Activated CD4-positive, alpha-beta memory T cell treated with anti-CD3 and anti-CD28 coated beads, Interleukin-2, amount 10 ng/mL, durations not matched to agents 7 days and 5 days (primary cell): ENCODE measurements around the gene AP4B1. TPM values are rescaled to one million over a fixed set of nuclear protein-coding genes. Genes with fewer than 3 reads are reported as not detected.
"Not testable (repeated sequence)": the region's sequence is repeated elsewhere in the genome, so short reads cannot be mapped to it uniquely, and the experiment has no call there.

Source experiments
- CTCF ChIA-PET: fragments of 350-600 bp; sonication (Branson Sonifier 250); formaldehyde crosslinking; loops from one replicate; lab custom pipeline; 2021; ENCODE audit warnings: antibody characterized with exemption, inconsistent platforms; lab: Charles Lee
- POLR2A ChIA-PET: fragments of 350-600 bp; sonication (Branson Sonifier 250); formaldehyde crosslinking; loops from one replicate; lab custom pipeline; 2021; ENCODE audit warnings: antibody characterized with exemption; lab: Charles Lee
- DNase-seq: peaks from one replicate; pipeline ENCODE4 v3.0.0-alpha.2; 2020
- H3K27ac Mint-ChIP-seq: one replicate; pipeline ENCODE4 v1.8.0; 2021; ENCODE audit warnings: mild to moderate bottlenecking, mixed read lengths
- H3K27me3 Mint-ChIP-seq: one replicate; pipeline ENCODE4 v1.8.0; 2021; ENCODE audit warnings: mixed read lengths
- H3K36me3 Mint-ChIP-seq: one replicate; pipeline ENCODE4 v1.8.0; 2021; ENCODE audit warnings: low read depth, mixed read lengths
- H3K4me1 Mint-ChIP-seq: one replicate; pipeline ENCODE4 v1.8.0; 2021; ENCODE audit warnings: mixed read lengths
- H3K4me3 Mint-ChIP-seq: one replicate; pipeline ENCODE4 v1.8.0; 2021; ENCODE audit warnings: mild to moderate bottlenecking, mixed read lengths
- H3K9me3 Mint-ChIP-seq: one replicate; pipeline ENCODE4 v1.8.0; 2021; ENCODE audit warnings: mixed read lengths
- total RNA-seq, 2 experiments: library from RNA; stranded (reverse); gene quantifications; one replicate each; pipeline ENCODE4 v1.2.3, GENCODE V29; 2021

Gene AP4B1
- total RNA-seq = 10 to 100 TPM; 53.7 to 56.7 TPM

DNA sequence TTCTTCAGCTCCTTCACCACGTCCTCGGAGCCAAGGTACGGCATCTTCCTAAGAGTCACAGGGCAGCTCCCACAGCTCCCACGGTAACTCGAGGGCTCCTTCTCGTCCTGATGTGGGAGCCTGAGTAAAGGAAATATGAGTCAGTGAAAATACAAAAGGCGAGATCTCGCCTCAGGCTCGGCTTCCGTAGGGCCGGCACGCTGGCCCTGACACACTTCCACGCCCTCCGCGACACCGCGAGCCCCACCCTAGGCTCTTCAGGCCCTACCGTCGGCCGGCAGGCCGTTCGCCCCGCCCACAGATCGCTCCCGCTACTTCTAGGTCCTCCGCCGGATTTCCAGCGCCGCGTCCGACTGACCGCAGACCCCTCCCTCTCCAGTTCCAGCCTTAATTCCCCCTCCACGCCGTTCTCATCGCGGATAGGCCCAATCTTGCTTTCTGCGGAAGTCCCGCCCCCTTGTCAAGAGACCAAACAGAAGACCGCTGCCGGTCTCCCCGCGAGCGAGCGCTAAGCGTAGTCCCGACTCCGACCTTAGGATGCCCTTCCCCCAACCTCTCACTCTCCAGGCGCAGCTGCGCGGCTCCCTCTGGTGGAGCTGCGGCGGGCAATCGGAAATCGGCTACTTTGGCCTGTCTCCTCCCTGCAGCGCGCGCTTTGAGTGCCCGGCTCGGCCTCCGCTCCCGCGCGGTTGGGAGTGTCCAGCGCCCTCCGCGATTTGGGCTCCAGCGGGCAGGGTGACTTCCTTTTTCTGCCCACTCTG lies at the start of gene AP4B1, which contains the start of gene DCLRE1B:
AP4B1 (minus strand) TSS at position 126 of the 761 bp plus-strand sequence; CDS start at position 44, 82 bp downstream.
DCLRE1B (plus strand) TSS at position 653 of the 761 bp plus-strand sequence. CDS start 261 bp downstream, outside the sequence.
- Mint-ChIP-seq H3K27me3 (no peaks in the 10 kb centered on the region), H3K36me3 (peaks cover 61% of the 10 kb centered on the region), H3K4me3 (peak within 1 kb of the TSS; percentile 93), H3K9me3 (no peaks in the 10 kb centered on the region), H3K27ac (peak within 1 kb of the TSS; percentile 89), H3K4me1 (peaks cover 62% of the 10 kb centered on the region)
- peak; percentile 99 for DNase-seq
- ChIA-PET CTCF (interaction anchor here (0.7 to 6.0 kb wide), 21 partner anchors 11 to 378 kb away, joined by 3 to 90 read pairs (median 4); partner anchors contain the start of gene HIPK1), POLR2A (interaction anchor here (0.7 to 9.3 kb wide), 24 partner anchors 9 to 145 kb away, joined by 3 to 268 read pairs (median 7); partner anchors contain the start of genes BCL2L15, HIPK1, PHTF1 and RSBN1)

DNA sequence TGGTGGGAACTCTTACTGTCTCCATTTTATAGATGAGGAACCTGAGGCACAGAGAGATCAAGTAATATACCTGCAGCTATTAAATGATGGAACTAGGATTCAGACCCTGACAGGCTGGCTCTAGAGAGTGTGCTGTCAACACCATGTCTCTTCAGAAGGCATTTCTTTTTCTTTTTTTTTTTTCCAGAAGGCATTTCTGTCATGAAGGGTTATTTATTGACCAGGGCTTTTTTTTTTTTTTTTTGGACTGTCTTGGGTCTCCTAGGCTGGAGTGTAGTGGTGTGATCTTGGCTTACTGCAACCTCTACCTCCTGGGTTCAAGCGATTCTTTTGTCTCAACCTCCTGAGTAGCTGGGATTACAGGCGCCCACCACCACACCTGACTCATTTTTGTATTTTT lies 47.1 kb upstream of the AP4B1 start:
- Mint-ChIP-seq H3K4me1 (peaks cover 37% of the 10 kb centered on the region), H3K4me3 (no peak overlapping the region), H3K36me3 (peaks cover 54% of the 10 kb centered on the region), H3K27me3 (no peaks in the 10 kb centered on the region), H3K9me3 (no peaks in the 10 kb centered on the region), H3K27ac (no peak overlapping the region)
- ChIA-PET CTCF (interaction anchor here (0.6 to 0.9 kb wide), 3 partner anchors 23 to 812 kb away, joined by 3 read pairs; partner anchors contain the start of gene HIPK1), POLR2A (interaction anchor here (1.6 to 1.8 kb wide), 2 partner anchors 12 to 22 kb away, joined by 3 to 6 read pairs; no protein-coding TSS in a partner anchor)
- DNase-seq = no peak

DNA sequence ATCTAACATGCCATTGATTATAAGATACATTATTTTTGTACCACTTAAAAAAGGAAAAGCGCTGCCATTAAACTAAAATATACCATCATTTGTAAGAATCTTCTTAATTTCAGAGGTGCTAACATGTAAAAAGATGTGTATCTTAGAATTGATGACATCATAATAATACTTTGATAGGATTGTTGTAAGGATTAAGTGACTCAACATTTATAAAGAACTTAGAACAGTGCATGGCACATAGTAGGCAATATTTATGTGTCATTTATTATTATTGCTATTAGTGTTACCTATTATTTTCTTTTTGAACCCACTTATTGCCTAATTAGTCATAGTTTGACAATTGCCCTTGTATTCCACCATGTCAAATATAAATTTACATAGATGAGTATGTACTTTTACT lies 46.3 kb upstream of the AP4B1 start:
- no peak for DNase-seq
- ChIA-PET CTCF (no interaction called here), POLR2A (interaction anchor here (1.8 kb wide), 1 partner anchor 21 kb away, joined by 6 read pairs; no protein-coding TSS in a partner anchor)
- Mint-ChIP-seq H3K4me3 (no peak overlapping the region), H3K27me3 (no peaks in the 10 kb centered on the region), H3K36me3 (peaks cover 52% of the 10 kb centered on the region), H3K9me3 (no peaks in the 10 kb centered on the region), H3K4me1 (peaks cover 43% of the 10 kb centered on the region), H3K27ac (no peak overlapping the region)

DNA sequence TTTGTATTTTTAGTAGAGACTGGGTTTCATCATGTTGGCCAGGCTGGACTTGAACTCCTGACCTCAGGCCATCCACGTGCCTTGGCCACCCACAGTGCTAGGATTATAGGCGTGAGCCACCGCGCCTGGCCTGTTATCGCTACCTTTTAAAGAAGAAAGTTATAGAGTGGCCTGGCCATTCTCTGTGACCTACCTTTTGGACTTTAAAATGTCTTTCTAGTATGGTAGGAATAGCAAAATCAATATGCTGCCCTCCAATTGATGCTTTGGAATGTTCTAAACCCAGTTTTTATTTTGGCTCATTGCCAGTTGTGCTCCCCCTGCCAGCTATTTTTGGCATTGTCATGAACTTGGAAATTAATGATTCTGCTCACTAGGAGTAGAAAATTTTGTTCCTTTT lies 44.4 kb upstream of the AP4B1 start:
- Mint-ChIP-seq H3K27ac (no peak overlapping the region), H3K36me3 (peaks cover 51% of the 10 kb centered on the region), H3K4me1 (peaks cover 48% of the 10 kb centered on the region), H3K27me3 (no peaks in the 10 kb centered on the region), H3K9me3 (no peaks in the 10 kb centered on the region), H3K4me3 (no peak overlapping the region)
- no peak for DNase-seq
- CTCF ChIA-PET = interaction anchor here (0.7 to 2.1 kb wide), 13 partner anchors 9 to 412 kb away, joined by 3 to 5 read pairs (median 3); partner anchors contain the start of gene AP4B1
- POLR2A ChIA-PET = interaction anchor here (0.9 to 1.2 kb wide), 2 partner anchors 17 to 18 kb away, joined by 3 to 4 read pairs; no protein-coding TSS in a partner anchor

DNA sequence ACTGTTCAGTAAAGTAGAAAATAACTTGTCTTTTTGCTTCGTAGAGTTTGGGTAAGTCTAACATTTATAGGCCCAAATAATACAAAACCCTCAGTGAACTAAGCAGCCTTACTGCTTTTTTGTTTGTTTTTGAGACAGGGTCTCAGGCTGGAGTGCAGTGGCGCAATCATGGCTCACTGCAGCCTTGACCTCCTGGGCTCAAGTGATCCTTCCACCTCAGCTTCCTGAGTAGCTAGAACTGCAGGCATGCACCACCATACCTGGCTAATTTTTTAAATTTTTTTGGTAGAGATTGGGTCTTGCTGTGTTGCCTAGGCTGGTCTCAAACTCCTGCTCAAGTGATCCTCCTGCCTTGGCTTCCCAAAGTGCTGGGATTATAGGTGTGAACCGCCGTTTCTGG lies 43.6 kb upstream of the AP4B1 start:
- H3K4me3 Mint-ChIP-seq, DNase-seq, H3K9me3 Mint-ChIP-seq, H3K27me3 Mint-ChIP-seq: not testable (repeated sequence)
- ChIA-PET POLR2A (interaction anchor here (0.6 to 3.0 kb wide), 5 partner anchors 10 to 393 kb away, joined by 3 to 62 read pairs (median 3); partner anchors contain the start of gene HIPK1), CTCF (interaction anchor here (0.7 to 2.1 kb wide), 12 partner anchors 8 to 112 kb away, joined by 3 to 9 read pairs (median 4); no protein-coding TSS in a partner anchor)
- H3K36me3 Mint-ChIP-seq = peaks cover 51% of the 10 kb centered on the region
- peak overlapping the region; percentile 18 for H3K27ac Mint-ChIP-seq
- peaks cover 49% of the 10 kb centered on the region for H3K4me1 Mint-ChIP-seq

DNA sequence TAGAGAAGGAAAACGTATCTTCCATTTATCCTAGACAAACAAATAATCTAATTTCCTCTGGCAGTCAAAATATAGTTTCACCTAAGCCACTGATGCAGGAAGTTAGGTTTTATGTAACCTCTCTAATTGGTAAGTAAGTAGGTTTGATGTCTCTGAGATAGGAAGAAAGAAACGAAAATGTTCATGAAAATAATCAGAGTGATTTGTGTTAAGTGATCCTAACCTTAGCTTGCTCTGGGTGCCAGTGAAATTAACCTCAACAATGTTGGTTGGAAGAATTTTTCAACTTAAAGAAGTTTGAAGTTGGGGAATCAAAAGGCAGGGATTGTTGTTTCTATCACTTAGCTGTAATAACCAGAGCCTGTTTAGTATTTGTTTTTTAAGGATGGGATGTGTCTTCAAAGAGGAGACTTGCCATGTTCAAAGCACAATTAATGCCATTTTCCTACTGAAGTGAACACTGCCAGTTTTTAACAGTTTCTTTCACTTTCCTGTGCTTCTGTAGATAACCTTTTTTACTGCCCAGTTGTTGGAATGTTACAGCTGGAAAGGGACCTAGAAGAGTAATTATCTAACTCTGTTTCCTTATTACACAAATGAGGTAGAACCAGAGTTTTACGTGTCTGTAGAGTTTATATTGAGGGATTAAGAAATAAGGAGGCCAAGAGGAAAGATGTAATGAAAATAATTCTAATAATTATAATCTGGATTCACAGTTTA lies 42.9 kb upstream of the AP4B1 start:
- Mint-ChIP-seq H3K27ac (peak overlapping the region; percentile 71), H3K9me3 (peaks cover 3% of the 10 kb centered on the region), H3K4me1 (peaks cover 49% of the 10 kb centered on the region), H3K36me3 (peaks cover 51% of the 10 kb centered on the region), H3K4me3 (peak overlapping the region; percentile 6), H3K27me3 (no peaks in the 10 kb centered on the region)
- ChIA-PET CTCF (interaction anchor here (0.6 to 2.4 kb wide), 11 partner anchors 9 to 206 kb away, joined by 3 to 19 read pairs (median 5); partner anchors contain the start of gene HIPK1), POLR2A (interaction anchor here (0.6 to 3.0 kb wide), 10 partner anchors 9 to 394 kb away, joined by 3 to 62 read pairs (median 3); partner anchors contain the start of genes AP4B1, DCLRE1B, HIPK1 and RSBN1)
- no peak for DNase-seq

DNA sequence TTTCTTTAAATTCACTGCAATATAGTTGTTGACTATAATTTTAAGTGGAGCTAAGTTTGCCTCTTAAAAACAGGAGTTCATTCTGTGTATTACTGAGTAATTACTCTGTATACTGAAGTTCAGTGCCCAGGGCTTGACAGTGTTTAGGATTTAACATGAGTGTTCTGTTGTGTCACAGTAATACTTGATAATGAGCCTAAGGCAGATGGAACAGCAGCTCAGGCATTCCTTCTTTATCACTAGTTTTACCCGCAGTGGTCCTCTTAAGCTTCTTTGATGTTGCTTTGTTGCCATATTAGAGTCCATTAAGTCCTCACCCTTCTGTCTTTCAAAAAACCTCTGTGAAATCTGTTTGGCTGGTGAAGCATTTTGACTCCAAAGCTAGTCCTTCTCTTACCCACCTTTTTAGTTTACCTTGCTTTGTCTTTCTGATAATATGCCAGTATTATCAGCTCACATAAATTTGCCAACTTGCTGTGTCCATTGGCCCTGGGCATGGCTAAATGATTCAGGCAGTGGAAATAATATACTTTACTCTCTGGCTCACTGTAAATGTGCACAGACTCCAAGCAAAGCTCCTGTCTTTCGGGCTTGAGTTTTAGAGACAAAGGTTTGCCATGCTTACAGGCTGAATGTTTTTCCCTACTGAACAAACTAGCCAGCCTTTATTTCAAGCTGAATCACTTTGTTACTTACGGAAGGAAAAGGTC lies 42.2 kb upstream of the AP4B1 start:
- Mint-ChIP-seq H3K27ac (peak overlapping the region; percentile 71), H3K36me3 (peaks cover 55% of the 10 kb centered on the region)

DNA sequence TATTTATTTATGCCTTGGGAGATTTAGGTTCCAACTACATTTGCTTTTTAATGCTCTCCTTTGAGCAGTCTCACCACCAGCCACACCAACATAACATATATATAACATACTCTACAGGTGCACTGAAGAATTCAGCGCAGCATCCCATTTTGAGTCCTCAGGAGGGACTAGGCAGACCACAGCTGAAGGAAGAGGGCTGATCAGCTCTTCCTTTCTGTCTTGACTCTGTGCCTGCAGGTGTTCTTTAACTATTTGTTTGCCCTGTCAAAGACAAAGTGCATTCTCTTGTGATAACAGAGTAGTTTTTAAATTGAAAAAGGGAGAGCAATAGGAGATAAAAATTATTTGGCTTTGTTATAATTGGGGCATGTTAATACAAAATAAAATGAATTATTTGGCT lies 41.5 kb upstream of the AP4B1 start:
- DNase-seq = no peak
- H3K9me3 Mint-ChIP-seq = peaks cover 3% of the 10 kb centered on the region
- H3K4me1 Mint-ChIP-seq = peaks cover 52% of the 10 kb centered on the region
- CTCF ChIA-PET = interaction anchor here (1.0 to 2.4 kb wide), 7 partner anchors 8 to 32 kb away, joined by 3 to 19 read pairs (median 4); partner anchors contain the start of gene HIPK1
- POLR2A ChIA-PET = interaction anchor here (0.8 to 3.0 kb wide), 8 partner anchors 8 to 134 kb away, joined by 3 to 62 read pairs (median 4); partner anchors contain the start of genes AP4B1, DCLRE1B, HIPK1 and RSBN1
- peaks cover 56% of the 10 kb centered on the region for H3K36me3 Mint-ChIP-seq
- peak overlapping the region; percentile 44 for H3K27ac Mint-ChIP-seq
- H3K27me3 Mint-ChIP-seq = no peaks in the 10 kb centered on the region
- H3K4me3 Mint-ChIP-seq = no peak overlapping the region

More for the DNA sequence above, 42.2 kb upstream of the AP4B1 start:
- H3K9me3 Mint-ChIP-seq = peaks cover 3% of the 10 kb centered on the region
- ChIA-PET POLR2A (interaction anchor here (0.7 to 3.0 kb wide), 12 partner anchors 8 to 395 kb away, joined by 3 to 62 read pairs (median 3); partner anchors contain the start of genes AP4B1, DCLRE1B, HIPK1 and RSBN1), CTCF (interaction anchor here (0.6 to 2.4 kb wide), 11 partner anchors 8 to 206 kb away, joined by 3 to 19 read pairs (median 4); partner anchors contain the start of gene HIPK1)
- peaks cover 51% of the 10 kb centered on the region for H3K4me1 Mint-ChIP-seq
- peak overlapping the region; percentile 6 for H3K4me3 Mint-ChIP-seq
- no peak for DNase-seq
- no peaks in the 10 kb centered on the region for H3K27me3 Mint-ChIP-seq

DNA sequence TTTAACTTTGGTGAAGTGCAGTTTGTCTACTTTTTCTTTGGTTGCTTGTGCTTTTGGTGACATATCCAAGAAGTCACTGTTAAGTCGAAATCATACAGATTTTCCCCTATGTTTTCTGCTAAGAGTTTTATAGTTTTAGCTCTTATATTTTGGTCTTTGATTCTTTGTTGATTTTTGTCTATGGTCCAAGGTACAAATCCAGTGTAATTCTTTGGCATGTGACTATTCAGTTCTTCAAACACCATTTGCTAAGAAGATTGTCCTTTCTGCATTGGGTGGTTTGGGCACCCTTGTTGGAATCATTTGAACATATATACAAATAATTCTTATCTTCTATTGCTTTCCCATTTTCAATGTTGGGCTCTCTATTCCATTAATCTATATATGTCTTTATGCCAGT lies 40.7 kb upstream of the AP4B1 start:
- H3K36me3 Mint-ChIP-seq = peaks cover 57% of the 10 kb centered on the region
- ChIA-PET CTCF (interaction anchor here (2.4 kb wide), 1 partner anchor 15 kb away, joined by 19 read pairs; the partner anchor contains the start of gene HIPK1), POLR2A (interaction anchor here (0.9 to 3.0 kb wide), 3 partner anchors 14 to 133 kb away, joined by 4 to 62 read pairs (median 23); partner anchors contain the start of genes AP4B1, DCLRE1B, HIPK1 and RSBN1)
- no peak overlapping the region for H3K27ac Mint-ChIP-seq
- H3K27me3 Mint-ChIP-seq = no peaks in the 10 kb centered on the region
- no peak for DNase-seq
- peaks cover 60% of the 10 kb centered on the region for H3K4me1 Mint-ChIP-seq
- H3K9me3 Mint-ChIP-seq = peaks cover 3% of the 10 kb centered on the region
- H3K4me3 Mint-ChIP-seq = no peak overlapping the region

DNA sequence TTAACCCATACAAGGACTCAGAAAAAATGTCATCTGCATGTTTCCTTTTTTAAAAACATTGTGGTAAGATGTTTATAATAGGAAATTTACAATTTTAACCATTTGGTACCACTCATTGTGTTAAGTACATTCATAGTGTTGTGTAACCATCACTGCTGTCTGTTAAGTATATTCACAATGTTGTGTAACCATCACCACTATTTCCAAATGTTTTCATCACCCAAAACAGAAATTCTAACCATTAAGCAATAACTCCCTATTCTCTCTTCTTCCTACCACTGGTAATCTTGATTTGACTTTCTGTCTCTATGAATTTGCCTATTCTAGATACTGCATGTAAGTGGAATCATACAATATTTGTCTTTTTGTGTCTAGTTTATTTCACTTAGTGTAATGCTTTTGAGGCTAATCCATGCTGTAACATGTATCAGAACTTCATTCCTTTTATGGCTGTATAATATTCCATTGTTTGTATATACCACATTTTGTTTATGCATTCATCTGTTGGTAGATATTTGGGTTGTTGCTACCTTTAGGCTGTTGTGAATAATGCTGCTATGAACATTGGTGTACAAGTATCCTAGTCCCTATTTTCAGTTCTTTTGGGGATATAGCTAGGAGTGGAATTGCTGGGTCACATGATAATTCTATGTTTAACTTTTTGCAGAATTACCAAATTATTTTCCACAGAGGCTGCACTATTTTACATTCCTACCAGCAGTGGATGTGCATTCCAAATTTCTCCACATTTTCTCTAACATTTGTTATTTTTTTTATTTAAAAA lies 38.6 kb upstream of the AP4B1 start:
- Mint-ChIP-seq H3K4me3 (no peak overlapping the region), H3K27ac (no peak overlapping the region), H3K9me3 (peaks cover 3% of the 10 kb centered on the region), H3K36me3 (peaks cover 51% of the 10 kb centered on the region), H3K4me1 (peaks cover 68% of the 10 kb centered on the region), H3K27me3 (no peaks in the 10 kb centered on the region)
- DNase-seq = no peak
- ChIA-PET CTCF (interaction anchor here (0.8 kb wide), 1 partner anchor 13 kb away, joined by 3 read pairs; no protein-coding TSS in a partner anchor), POLR2A (interaction anchor here (0.7 to 1.3 kb wide), 4 partner anchors 9 to 818 kb away, joined by 3 to 4 read pairs (median 3); partner anchors contain the start of gene HIPK1)
